GM18873 (cell line): ENCODE results near the gene RNF157.
"Not testable (repeated sequence)": the region's sequence is repeated elsewhere in the genome, so short reads cannot be mapped to it uniquely, and the experiment has no call there.

Source experiments
- ATAC-seq: cut with Tn5 transposase; IDR thresholded peaks from one replicate; pipeline ENCODE4 v1.9.1; 2021; ENCODE audit warnings: mild to moderate bottlenecking, moderate library complexity, moderate number of reproducible peaks; ENCODE audit not compliant: unreplicated experiment, low FRiP score

The RNF157 gene

DNA sequence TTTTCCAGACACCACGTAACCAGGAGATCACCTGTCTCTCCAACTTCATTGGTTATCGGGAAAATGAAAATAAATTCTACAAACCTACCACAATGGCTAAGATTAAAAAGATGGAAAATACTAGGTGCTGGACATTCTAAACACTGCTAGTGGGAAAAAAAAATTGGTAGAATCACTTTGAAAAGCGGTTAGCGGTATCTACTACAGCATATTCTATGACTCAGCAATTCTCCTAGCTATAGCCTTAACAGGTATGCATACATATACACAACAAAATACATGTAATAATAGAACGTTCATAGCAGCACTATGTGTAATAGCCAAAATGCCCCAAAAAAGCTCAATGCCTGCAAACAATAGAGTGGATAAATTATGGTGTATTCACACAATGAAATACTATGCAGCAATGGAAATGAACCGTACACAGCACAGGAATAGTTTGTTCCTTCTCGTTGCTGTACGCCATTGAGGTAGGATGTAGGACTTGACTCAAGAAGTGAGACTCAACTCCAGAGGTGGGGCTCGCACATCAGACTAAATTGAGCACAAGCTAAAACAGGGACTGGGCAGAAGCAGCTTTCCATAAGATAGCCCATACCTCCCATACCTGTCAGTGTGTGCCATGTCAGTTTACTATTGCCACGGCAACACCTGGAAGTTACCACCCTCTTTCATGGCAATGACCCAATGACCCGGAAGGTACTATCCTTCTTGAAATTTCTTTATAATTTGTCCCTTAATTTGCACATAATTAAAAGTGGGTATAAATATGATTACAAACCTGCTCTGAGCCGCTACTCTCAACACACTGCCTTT, 44.8 kb downstream of the RNF157 start:
- no peak for ATAC-seq

DNA sequence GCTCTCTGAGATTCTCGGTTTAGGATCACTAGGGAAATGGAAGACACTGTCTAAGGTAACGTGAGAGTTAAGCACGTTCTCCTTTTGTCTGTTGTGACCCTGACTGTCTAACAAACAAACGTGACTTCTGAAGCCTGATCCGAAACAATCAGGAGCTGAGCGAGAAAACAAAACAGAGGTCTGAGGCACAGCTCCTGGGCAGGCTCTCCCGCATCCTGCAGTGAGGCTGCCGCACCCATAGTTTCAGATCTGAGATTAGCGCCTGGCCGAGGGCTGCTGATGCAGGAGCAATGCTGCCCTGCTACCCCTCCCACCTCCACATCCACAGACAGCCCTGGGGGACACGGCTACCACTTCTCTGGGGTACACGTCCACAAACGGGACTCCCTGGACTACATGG, 46.7 kb downstream of the RNF157 start:
- no peak for ATAC-seq

DNA sequence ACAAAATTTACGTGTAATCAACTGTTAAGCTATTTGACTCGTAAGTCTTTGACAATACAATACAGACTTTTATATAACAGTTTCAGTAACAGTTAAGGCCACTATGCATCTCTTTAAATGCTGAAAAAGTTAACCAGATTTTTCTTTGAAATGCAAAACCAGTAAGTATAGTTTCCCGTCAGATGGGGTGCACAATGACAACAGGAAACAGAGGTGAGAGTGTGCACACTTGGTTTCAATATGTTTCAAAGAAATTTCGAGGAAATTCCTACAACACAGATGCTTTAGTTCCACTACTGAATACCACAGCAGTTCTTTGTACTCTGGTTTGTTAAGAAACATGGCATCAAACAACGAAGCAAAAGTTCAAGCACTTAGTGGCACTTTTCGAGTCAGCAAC, 48.4 kb downstream of the RNF157 start:
- peak; percentile 42 for ATAC-seq

DNA sequence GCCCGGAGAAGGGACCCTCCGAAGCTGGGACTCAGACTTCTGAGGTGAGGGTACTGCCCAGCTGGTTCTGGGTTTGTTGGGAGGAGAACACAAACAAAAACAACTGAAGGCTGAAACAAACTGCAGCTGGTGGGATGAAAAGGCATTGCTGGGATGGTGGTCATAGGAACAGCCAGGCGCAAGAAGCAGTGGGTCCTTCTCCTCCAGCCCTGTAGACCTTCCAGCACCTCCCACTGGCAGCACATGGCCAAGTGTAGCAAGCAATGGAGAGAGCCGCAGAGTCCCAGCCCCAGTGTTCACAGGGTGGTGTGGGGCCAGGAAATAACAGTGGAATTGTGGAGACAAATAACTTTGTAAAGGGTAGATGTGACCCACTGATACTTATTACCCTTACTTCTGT, 50.6 kb downstream of the RNF157 start:
- no peak for ATAC-seq

DNA sequence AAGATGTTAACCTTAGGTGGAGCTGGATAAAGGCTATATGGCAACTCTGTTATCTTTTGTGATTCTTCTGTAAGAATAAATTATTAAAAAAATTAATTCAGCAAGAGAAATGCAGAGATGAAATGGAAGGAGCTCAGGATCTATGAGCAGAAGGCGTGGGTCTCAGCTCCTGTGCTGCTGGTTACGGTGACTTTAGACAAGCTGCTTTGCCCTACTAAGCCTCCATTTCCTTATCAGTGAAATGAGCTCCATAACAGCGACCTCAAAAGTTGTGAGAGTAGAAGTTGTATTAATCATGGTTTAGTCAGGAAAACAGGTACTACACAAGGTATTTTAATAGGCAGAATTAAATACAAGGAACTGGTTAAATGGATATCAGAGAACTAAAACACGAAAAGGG, 51.0 kb downstream of the RNF157 start:
- ATAC-seq, result no peak

DNA sequence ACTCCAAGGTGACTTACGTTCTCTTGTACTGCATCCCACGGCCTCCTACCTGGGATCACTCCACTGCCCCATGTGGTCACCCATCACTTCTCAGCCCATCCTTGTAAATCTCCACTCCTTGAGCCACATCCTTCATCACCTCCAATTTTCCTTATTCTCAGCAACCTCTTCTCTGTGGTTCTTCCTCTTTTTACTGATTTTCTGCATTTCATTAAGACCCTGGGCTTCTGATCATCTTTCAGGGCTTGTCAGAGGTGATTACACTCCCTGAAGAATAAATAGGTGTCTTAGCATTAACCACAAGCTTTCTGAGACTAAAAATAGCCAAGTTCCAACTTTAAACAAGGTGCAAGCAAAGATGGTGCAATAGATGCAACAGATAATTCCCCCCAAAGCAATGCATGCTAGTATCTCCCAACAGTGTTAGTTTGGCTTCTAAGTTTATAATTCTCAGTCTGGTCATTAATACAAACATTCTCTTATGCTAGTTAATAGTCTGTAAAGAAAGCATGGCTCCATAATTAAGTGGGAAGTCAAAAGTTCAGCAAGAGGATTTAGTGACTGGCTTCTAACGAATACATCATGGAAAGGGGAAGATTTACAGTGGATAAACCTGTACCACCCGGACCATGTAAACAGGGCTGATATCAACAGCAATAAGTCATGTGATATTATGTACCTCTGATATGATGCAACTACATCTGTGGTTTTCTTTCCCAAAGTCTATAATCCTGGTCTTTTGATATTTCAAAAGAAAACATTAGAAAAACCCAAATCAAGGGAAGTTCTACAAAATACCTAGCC, 51.9 kb downstream of the RNF157 start:
- no peak for ATAC-seq

DNA sequence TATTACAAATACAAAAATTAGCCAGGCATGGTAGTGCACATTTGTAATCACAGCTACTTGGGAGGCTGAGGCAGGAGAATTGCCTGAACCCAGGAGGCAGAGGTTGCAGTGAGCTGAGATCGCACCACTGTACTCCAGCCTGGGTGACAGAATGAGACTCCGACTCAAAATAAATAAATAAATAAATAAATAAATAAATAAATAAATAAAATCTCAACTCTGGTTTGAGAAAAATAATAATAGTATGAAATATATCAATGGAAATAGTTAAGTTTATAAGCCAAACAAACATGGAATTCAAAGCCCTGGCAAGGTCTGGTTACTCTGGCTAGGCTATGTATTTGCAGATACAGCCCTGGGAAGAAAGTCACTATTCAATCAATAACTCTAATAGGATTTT, 53.5 kb downstream of the RNF157 start:
- ATAC-seq, result not testable (repeated sequence)

DNA sequence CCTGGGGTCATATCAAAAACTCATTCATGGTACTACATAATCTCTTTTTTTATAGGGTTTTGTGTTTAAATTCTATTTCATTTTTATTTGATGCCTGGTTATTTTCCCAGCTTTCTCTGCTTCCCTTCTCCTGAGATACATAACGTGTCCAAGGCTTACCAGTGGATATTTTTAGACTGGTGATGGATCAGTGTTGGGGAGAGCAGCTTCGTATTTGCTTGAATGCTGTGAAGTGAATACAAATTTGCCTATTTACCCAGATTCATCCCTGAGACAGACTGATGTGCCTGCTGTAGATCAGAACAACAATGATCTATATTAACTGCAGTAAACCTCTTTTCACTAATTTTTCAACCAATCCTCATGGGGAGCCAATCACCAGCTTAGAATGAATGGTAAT, 56.0 kb downstream of the RNF157 start:
- no peak for ATAC-seq

DNA sequence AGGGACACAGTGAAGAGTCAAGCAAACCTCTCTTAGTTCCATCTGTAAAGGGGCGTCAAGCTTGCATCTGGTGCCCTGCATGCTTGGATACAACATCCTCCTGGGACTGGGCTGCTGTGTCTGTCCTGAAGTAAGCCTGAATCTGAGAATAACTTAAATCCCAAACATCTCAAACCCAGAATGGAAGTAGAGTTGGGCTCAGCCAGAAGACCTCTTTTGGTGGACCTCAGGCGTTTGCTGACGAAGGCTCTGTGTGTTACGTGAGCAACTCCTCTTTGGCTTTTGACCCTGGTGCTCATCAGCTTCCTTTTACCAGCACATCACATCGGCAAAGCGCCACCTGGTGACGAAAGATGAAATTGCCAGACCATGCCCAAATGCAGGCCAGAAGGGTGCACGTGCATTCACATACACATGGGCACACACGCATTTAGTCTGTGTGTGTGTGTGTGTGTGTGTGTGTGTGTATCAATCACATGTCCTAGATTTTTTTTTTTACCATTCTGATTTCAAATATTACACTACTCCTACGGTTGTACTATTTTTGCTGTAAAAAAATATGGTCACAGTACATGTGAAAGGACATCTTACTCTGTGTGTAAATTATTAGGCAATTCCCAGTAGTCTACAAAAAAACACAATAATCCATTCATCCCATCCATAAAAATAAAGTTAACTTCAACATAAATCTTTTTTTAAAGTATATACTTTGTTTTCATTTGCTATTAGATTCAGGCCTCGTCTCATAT, 58.1 kb downstream of the RNF157 start:
- ATAC-seq, result no peak

DNA sequence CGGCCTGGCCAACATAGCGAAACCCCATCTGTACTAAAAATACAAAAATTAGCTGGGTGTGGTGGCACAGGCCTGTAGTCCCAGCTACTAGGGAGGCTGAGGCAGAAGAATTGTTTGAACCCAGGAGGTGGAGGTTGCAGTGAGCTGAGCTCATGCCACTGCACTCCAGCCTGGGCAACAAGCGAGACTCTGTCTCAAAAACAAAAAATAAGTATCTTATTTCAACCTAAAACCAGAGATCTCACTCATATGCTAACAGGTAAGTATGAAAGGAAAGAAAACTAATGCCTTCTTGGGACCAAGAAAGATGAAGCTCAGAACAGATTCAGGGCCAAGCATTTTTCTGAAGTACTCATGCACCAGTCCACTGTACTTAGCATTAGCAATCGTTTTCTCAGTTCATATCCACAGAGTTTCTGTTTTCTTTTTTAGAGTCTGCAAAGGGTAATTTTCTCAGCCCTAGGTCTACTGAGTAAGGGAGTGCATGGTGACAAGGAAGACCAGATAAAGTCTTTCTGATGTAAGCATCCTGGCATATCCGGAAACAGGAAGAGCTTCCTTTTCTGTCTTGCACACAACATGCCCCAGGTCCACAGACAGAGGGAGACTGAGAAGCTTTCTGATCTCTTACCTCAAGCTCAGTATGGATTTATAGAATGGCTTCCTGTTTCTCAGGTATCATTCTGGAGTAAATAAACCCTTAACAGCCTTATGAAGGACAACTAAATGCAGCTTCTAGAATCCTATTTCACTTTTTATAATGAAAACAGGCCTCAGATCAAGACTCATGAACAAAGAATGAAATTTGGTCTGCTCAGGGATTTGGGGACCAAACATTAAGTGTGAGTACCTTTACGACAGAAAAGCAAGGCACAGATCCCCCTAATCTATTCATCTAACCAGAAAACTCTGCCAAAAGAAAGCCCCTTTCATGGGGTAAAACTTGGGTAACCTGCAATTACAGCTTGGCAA, 60.5 kb downstream of the RNF157 start:
- no peak for ATAC-seq

DNA sequence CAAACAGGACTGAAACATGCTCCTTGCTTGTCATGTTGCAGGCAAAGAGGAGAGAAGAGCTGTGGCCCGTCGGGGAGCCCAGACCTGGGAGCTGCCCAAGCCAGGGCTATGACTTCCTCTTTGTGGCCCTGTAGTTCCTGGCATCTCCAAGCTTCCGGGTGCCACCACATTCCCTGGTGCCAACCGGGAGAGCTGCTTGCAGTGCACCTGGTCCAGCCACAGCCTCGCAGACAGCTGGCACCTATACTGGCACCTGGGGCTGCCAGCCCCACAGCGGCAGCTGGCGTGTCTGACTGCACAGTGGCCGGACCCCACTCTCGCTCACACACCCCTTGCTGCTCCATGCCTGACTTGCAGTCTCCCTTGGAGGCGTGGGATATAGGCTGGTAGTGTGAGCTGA, 62.2 kb downstream of the RNF157 start:
- ATAC-seq, result no peak

DNA sequence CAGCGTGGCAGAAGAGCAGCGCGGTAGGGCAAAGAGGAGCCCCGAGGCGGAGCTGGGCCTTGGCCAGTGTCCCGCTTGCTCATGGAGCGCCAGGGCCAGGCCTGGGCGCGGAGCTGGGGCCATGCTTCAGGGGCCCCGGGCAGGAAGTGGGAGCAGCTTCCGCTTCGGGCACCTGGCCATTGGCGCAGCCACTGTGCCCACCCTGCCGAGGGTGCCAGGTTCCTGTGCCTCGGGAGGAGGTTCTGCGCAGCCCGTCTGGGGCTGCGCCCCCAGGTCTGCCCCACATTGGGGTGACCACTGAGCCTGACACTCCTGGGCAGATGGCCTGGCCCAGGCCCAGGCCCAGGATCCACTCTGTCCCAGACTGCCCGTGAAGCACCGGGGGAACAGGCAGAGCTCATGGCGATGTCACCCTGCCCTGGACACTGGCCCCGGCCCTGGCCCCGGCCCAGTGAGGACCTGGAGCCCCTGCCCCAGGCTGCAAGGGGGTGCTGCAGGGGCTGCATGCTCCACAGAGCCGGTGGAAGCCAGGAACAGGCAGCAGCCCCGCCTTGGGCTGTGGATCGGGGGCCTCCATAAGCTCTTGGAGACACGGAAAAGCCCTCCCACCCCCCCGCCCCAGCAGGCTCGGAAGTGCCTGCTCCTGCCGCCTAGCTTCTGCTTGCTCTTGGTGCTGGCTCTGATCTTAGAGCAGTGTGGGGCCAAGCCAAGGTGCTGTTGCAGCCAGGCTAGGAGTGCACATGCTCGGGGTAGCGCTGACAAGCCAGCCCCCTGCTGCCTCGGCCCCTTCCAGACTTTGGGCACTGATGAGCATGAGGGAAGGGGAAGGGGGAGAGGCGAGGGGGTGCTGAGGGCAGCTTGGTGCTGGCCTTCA, 63.4 kb downstream of the RNF157 start:
- ATAC-seq, result no peak

DNA sequence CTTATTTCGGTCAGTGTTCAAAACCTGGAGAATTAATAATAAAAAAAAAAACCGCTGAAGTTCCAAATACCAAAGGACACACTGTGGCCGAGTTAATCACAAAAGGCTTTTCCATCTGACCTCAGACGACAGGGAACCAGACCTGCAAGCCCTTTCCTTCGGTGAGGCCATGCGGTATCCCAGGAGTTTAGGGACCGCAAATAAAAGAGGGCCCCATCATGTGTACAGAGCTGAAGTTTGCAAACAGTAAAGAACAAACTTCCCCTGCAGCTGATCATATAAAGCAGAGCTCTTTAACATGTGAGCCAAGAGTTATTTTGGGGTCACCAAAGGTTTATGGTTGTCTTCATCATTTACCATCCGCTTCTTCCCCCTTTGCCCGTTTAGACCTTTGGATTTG, 66.3 kb downstream of the RNF157 start:
- ATAC-seq, result no peak

DNA sequence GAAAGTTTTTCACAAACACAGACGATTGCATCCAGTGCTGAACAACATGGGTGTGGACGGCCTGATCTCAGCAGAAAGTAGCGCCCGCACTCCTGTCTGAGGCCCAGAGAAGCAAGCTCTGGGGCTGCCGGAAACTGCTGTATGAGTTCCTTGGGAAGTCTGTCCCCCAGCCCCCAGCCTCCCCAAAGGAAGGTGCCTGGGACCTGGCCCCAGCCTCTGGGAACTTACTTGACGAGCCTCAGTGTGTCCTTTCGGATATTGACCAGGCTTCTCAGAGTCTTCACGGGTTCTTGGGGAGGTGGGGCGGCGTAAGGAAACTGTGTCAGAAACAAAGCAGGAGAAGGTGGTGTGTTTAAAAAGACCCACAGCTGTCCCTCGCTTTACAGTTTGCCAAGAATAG, 66.8 kb downstream of the RNF157 start:
- ATAC-seq, result no peak

DNA sequence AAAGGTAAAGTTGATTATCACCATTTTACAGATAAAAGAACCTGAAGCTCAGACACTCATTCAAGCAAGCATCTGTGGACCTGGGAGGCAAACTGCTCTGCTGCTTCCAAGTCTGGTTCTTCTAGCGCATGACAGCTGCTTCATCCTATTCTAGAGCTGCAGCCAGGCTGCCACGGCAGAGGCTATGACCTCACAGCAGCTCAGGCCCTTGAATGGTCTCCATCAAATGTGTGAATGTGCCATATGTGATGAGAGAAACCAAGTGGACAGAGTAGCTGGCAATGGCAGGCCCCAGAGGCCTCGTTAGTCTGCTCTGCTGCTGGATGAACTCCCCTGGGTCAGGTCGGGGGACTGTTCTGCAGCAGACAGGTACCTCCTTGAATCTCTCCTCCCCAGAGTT, 68.6 kb downstream of the RNF157 start:
- no peak for ATAC-seq

DNA sequence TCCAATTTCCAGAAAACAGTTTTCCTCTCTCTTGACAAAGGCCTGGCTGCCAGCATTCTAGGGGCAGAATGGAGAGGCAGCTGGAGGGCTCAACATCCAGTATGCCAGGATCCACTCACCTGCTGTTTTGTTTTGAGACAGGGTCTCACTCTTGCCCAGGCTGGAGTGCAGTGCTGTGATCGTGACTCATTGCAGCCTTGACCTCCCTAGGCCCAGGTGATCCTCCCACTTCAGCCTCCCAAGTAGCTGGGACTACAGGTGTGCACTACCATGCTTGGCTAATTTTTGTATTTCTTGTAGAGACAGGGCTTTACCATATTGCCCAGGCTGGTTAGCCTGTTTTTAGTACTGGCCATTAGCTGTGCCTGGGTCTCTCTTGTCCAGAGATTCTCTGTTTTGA, 70.2 kb downstream of the RNF157 start:
- no peak for ATAC-seq

DNA sequence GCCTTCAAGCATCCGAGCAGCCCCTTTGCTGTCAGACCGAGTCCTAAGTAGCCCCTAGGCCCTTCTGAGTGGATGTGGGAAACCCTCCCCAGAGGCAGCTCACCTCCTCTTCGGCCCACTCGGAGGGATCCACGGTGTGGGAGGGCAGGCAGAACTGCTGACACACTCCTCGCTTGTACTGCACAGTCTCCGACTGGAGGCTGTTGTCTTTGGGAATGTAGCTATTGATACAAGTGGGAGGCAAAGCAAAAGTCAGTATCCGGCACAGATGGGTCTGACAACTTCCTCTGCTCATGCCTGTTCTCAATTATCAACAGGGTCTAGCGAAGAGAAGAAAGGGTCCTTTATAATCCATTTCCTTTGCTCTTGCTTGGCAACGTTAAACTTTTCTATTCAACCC, 73.4 kb downstream of the RNF157 start:
- ATAC-seq, result no peak

DNA sequence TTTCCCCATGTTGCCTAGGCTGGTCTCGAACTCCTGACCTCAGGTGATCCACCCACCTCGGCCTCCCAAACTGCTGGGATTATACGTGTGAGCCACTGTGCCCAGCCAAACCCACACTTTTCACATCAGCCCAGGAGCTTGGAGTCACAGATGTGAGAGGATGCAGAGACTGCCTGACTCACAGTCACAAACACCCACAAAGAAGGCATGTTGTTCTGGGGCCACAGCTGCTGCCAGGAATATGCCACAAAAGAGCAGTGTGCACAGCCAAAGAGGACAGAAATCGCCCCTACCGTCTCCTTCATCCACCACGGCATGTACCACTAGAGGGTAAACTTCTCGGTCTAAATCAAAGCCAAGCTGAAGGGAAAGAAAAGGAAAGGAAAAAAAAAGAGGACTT, 74.1 kb downstream of the RNF157 start:
- ATAC-seq, result no peak

DNA sequence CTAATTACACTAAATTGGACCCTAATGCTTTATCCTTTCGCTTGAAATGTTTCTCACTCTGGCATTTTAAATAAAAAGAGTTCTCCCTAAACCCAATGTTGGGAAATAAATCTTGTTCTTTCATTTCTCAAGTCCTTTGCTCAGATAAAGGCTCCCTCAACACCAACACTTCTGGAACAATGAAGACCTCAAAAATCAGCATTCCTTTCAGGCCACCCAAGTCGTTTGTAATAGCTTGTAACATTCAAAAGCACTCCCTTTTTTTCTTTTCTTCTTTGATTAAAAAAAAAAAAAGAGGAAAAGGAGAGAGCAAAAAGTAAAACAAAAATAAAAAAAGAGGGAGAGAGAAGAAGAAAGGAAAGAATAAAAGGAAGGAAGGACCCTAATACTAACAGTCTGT, 76.0 kb downstream of the RNF157 start:
- ATAC-seq, result no peak
